ENCODE results near the gene CLASP1.
"Not testable (repeated sequence)": the region's sequence is repeated elsewhere in the genome, so short reads cannot be mapped to it uniquely, and the experiment has no call there.

Gene CLASP1

DNA sequence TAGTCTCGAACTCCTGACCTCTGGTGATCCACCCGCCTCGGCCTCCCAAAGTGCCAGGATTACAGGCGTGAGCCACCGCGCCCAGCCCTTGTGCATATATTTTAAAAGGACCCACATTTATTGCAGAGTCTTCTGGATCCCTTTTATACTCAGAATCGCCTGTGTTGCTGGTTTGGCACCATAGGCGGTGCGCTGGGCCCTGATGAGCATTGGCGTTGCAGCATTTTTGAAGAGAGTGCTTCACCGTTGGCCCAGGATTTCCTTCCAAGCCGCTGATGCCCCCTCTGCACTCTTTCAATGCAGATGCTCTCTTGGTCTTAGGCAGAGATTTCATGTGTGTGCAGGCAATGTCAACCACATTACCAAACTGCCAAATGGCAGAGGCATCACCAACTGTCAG is 350.8 kb downstream of the CLASP1 start (continued):
- no peak for TF ChIP-seq RARB (CRISPR knock-in tag; IDR thresholded peaks at IDR 0.05)

DNA sequence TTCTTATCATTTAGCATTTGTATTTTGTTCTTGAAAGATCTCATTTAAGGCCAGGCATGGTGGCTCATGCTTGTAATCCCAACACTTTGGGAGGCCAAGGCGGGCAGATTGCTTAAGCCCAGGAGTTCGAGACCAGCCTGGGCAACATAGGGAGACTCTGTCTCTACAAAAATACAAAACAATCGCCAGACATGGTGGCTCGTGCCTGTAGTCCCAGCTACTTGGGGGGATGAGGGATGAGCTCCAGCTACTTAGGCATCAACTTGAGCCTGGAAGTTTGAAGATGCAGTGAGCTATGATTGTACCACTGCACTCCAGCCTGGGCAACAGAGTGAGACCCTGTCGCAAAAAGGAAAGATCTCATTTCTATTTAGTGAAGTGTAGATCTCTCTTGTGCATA is 351.4 kb downstream of the CLASP1 start:
- not testable (repeated sequence) for ATAC-seq

- ATAC-seq: peak; percentile 97
- TF ChIP-seq ZFP3 (CRISPR knock-in tag; IDR thresholded peaks at IDR 0.05) (no peak), TCF4 (CRISPR knock-in tag; IDR thresholded peaks at IDR 0.05; ENCODE audit: borderline replicate concordance) (no peak), OSR1 (CRISPR knock-in tag; IDR thresholded peaks at IDR 0.05) (no peak), SNAI2 (CRISPR knock-in tag; IDR thresholded peaks at IDR 0.05) (no peak), RARB (CRISPR knock-in tag; IDR thresholded peaks at IDR 0.05) (no peak), BACH2 (CRISPR knock-in tag; IDR thresholded peaks at IDR 0.05; ENCODE audit: borderline replicate concordance) (no peak), ESRRG (CRISPR knock-in tag; IDR thresholded peaks at IDR 0.05) (no peak), GLIS3 (CRISPR knock-in tag; IDR thresholded peaks at IDR 0.05) (no peak), ZC3H10 (CRISPR knock-in tag; IDR thresholded peaks at IDR 0.05) (no peak), ISL1 (CRISPR knock-in tag; IDR thresholded peaks at IDR 0.05) (no peak)
- TF ChIP-seq, protein P1, sequence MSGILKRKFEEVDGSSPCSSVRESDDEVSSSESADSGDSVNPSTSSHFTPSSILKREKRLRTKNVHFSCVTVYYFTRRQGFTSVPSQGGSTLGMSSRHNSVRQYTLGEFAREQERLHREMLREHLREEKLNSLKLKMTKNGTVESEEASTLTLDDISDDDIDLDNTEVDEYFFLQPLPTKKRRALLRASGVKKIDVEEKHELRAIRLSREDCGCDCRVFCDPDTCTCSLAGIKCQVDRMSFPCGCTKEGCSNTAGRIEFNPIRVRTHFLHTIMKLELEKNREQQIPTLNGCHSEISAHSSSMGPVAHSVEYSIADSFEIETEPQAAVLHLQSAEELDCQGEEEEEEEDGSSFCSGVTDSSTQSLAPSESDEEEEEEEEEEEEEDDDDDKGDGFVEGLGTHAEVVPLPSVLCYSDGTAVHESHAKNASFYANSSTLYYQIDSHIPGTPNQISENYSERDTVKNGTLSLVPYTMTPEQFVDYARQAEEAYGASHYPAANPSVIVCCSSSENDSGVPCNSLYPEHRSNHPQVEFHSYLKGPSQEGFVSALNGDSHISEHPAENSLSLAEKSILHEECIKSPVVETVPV (CRISPR knock-in tag; IDR thresholded peaks at IDR 0.05): no peak
- TF ChIP-seq, protein P2, sequence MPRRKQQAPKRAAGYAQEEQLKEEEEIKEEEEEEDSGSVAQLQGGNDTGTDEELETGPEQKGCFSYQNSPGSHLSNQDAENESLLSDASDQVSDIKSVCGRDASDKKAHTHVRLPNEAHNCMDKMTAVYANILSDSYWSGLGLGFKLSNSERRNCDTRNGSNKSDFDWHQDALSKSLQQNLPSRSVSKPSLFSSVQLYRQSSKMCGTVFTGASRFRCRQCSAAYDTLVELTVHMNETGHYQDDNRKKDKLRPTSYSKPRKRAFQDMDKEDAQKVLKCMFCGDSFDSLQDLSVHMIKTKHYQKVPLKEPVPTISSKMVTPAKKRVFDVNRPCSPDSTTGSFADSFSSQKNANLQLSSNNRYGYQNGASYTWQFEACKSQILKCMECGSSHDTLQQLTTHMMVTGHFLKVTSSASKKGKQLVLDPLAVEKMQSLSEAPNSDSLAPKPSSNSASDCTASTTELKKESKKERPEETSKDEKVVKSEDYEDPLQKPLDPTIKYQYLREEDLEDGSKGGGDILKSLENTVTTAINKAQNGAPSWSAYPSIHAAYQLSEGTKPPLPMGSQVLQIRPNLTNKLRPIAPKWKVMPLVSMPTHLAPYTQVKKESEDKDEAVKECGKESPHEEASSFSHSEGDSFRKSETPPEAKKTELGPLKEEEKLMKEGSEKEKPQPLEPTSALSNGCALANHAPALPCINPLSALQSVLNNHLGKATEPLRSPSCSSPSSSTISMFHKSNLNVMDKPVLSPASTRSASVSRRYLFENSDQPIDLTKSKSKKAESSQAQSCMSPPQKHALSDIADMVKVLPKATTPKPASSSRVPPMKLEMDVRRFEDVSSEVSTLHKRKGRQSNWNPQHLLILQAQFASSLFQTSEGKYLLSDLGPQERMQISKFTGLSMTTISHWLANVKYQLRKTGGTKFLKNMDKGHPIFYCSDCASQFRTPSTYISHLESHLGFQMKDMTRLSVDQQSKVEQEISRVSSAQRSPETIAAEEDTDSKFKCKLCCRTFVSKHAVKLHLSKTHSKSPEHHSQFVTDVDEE (CRISPR knock-in tag; IDR thresholded peaks at IDR 0.05): no peak
- TF ChIP-seq, protein P3, sequence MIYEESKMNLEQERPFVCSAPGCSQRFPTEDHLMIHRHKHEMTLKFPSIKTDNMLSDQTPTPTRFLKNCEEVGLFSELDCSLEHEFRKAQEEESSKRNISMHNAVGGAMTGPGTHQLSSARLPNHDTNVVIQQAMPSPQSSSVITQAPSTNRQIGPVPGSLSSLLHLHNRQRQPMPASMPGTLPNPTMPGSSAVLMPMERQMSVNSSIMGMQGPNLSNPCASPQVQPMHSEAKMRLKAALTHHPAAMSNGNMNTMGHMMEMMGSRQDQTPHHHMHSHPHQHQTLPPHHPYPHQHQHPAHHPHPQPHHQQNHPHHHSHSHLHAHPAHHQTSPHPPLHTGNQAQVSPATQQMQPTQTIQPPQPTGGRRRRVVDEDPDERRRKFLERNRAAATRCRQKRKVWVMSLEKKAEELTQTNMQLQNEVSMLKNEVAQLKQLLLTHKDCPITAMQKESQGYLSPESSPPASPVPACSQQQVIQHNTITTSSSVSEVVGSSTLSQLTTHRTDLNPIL (CRISPR knock-in tag; IDR thresholded peaks at IDR 0.05; ENCODE audit: low read depth): no peak
Observed at GRCh38 chr2:121297217-121297830, 351.9 kb downstream of the CLASP1 start.

GRCh38 chr2:121295911-121296650 is 353.2 kb downstream of the CLASP1 start:
- ATAC-seq: no peak
- TF ChIP-seq OSR1 (CRISPR knock-in tag; IDR thresholded peaks at IDR 0.05) (no peak), ZFP30 (CRISPR knock-in tag; IDR thresholded peaks at IDR 0.05) (no peak), PATZ1 (CRISPR knock-in tag; IDR thresholded peaks at IDR 0.05; ENCODE audit: borderline replicate concordance) (no peak), ZNF70 (CRISPR knock-in tag; IDR thresholded peaks at IDR 0.05) (no peak), ZC3H10 (CRISPR knock-in tag; IDR thresholded peaks at IDR 0.05) (no peak), ARNTL (CRISPR knock-in tag; IDR thresholded peaks at IDR 0.05; ENCODE audit: borderline replicate concordance, low read depth) (no peak), GLIS3 (CRISPR knock-in tag; IDR thresholded peaks at IDR 0.05) (no peak), ZNF565 (CRISPR knock-in tag; conservative IDR thresholded peaks at IDR 0.05; ENCODE audit: low read depth) (no peak), PPARA (CRISPR knock-in tag; IDR thresholded peaks at IDR 0.05; ENCODE audit: borderline replicate concordance) (no peak), RARB (CRISPR knock-in tag; IDR thresholded peaks at IDR 0.05) (no peak)
- TF ChIP-seq, protein P1 (CRISPR knock-in tag; IDR thresholded peaks at IDR 0.05): no peak
- TF ChIP-seq, protein P2 (CRISPR knock-in tag; IDR thresholded peaks at IDR 0.05): no peak

All from SK-N-SH treated with all-trans-retinoic acid at 6 μM for 48 hours (cell line).